Mesothelial cell of epicardium (in vitro differentiated cells): ENCODE measurements around the gene ZNF831. TPM values are rescaled to one million over a fixed set of nuclear protein-coding genes. Genes with fewer than 3 reads are reported as not detected.

ENCODE experiments used
- DNase-seq, 2 experiments: peaks; one replicate each; pipeline ENCODE4 v3.0.0; 2021; ENCODE audit warnings: low spot score in 2 of 2; ENCODE audit not compliant: unreplicated experiment in 2 of 2
- H3K27ac Mint-ChIP-seq: 2 replicates; pipeline ENCODE4 v1.8.0; 2021; ENCODE audit warnings: mixed read lengths
- H3K27me3 Mint-ChIP-seq: 2 replicates; pipeline ENCODE4 v1.8.0; 2021; ENCODE audit warnings: low read depth, mixed read lengths
- H3K36me3 Mint-ChIP-seq: 2 replicates; pipeline ENCODE4 v1.8.0; 2021; ENCODE audit warnings: mixed read lengths
- H3K4me1 Mint-ChIP-seq: 2 replicates; pipeline ENCODE4 v1.8.0; 2021; ENCODE audit warnings: mixed read lengths
- H3K4me3 Mint-ChIP-seq: 2 replicates; pipeline ENCODE4 v1.8.0; 2021; ENCODE audit warnings: mild to moderate bottlenecking, moderate library complexity, mixed read lengths
- H3K9me3 Mint-ChIP-seq: 2 replicates; pipeline ENCODE4 v1.8.0; 2021; ENCODE audit warnings: mixed read lengths
- CTCF ChIP-seq: fragments of 200-600 bp; sonication (generic); IDR thresholded peaks from one replicate; pipeline ENCODE4 v1.5.0; 2021; ENCODE audit warnings: antibody characterized with exemption; ENCODE audit not compliant: unreplicated experiment
- total RNA-seq: library from RNA; stranded (reverse); gene quantifications from 3 replicates; pipeline ENCODE4 v1.2.1, GENCODE V29; 2021

Gene ZNF831
- total RNA-seq, 1 donor from 2014 or later, result 0.02 TPM

GRCh38 chr20:59214606-59215547 lies 51.3 kb downstream of the ZNF831 start:
- TF ChIP-seq CTCF, result no peak
- Mint-ChIP-seq H3K36me3 (no peaks in the 10 kb centered on the region), H3K4me1 (peaks cover 42% of the 10 kb centered on the region), H3K9me3 (no peaks in the 10 kb centered on the region), H3K4me3 (no peak overlapping the region), H3K27ac (no peak overlapping the region), H3K27me3 (peaks cover 11% of the 10 kb centered on the region)
- no peak for DNase-seq

GRCh38 chr20:59217173-59217572 lies 53.6 kb downstream of the ZNF831 start:
- no peak for DNase-seq
- Mint-ChIP-seq H3K27me3 (peaks cover 8% of the 10 kb centered on the region), H3K9me3 (no peaks in the 10 kb centered on the region), H3K36me3 (no peaks in the 10 kb centered on the region), H3K4me1 (peaks cover 50% of the 10 kb centered on the region), H3K27ac (no peak overlapping the region), H3K4me3 (no peak overlapping the region)
- no peak for TF ChIP-seq CTCF

GRCh38 chr20:59217794-59218280 lies 54.2 kb downstream of the ZNF831 start:
- Mint-ChIP-seq H3K27me3 (peaks cover 12% of the 10 kb centered on the region), H3K4me1 (peaks cover 53% of the 10 kb centered on the region), H3K36me3 (no peaks in the 10 kb centered on the region), H3K9me3 (no peaks in the 10 kb centered on the region), H3K4me3 (no peak overlapping the region), H3K27ac (peak overlapping the region; percentile 48)
- DNase-seq, result no peak
- no peak for TF ChIP-seq CTCF

- H3K4me3 Mint-ChIP-seq, result no peak overlapping the region
- H3K27me3 Mint-ChIP-seq, result peaks cover 23% of the 10 kb centered on the region
- H3K27ac Mint-ChIP-seq, result peak overlapping the region; percentile 2
- peaks cover 55% of the 10 kb centered on the region for H3K4me1 Mint-ChIP-seq
- no peak for TF ChIP-seq CTCF
- no peaks in the 10 kb centered on the region for H3K9me3 Mint-ChIP-seq
- no peaks in the 10 kb centered on the region for H3K36me3 Mint-ChIP-seq
- no peak for DNase-seq
Measured at GRCh38 chr20:59219211-59219610, 55.6 kb downstream of the ZNF831 start.

GRCh38 chr20:59220161-59220560 lies 56.5 kb downstream of the ZNF831 start:
- Mint-ChIP-seq H3K4me1 (peaks cover 54% of the 10 kb centered on the region), H3K9me3 (no peaks in the 10 kb centered on the region), H3K36me3 (no peaks in the 10 kb centered on the region), H3K4me3 (no peak overlapping the region), H3K27ac (peak overlapping the region; percentile 62), H3K27me3 (peaks cover 32% of the 10 kb centered on the region)
- no peak for TF ChIP-seq CTCF
- DNase-seq, result no peak
